SU-DHL-6 (cell line): ENCODE data around the gene GRIK1.

ENCODE experiments used
- H2AFZ ChIP-seq: fragments of 200-600 bp; sonication (generic); 2 replicates; pipeline ENCODE4 v1.6.1; 2014; ENCODE audit warnings: low read depth, mild to moderate bottlenecking, moderate library complexity, mixed read lengths, antibody characterized with exemption, low read length; ENCODE audit not compliant: severe bottlenecking
- H3F3A ChIP-seq: fragments of 200-600 bp; shearing (Covaris generic); 2 replicates; pipeline ENCODE4 v1.6.0; 2016; ENCODE audit warnings: antibody characterized with exemption, mild to moderate bottlenecking; ENCODE audit not compliant: insufficient read depth
- H3K27ac ChIP-seq: fragments of 200-600 bp; sonication (generic); 2 replicates; pipeline ENCODE4 v1.5.1; 2016; ENCODE audit warnings: low read depth, mild to moderate bottlenecking, low read length, moderate library complexity, mixed read lengths
- H3K27me3 ChIP-seq: fragments of 200-600 bp; sonication (generic), shearing (Covaris generic); 2 replicates; pipeline ENCODE4 v1.6.0; 2014; ENCODE audit warnings: mild to moderate bottlenecking, low read length
- H3K36me3 ChIP-seq: fragments of 200-600 bp; sonication (generic); 2 replicates; pipeline ENCODE4 v1.6.1; 2014; ENCODE audit warnings: mild to moderate bottlenecking, low read length, mixed read lengths
- H3K4me2 ChIP-seq: fragments of 300-600, 200-600 bp; shearing (Covaris generic), sonication (generic); 2 replicates; pipeline ENCODE4 v1.6.0; 2014; ENCODE audit warnings: low read length, low read depth, mild to moderate bottlenecking; ENCODE audit not compliant: poor library complexity, severe bottlenecking
- H3K4me3 ChIP-seq: fragments of 200-600 bp; sonication (generic); 2 replicates; pipeline ENCODE4 v1.5.1; 2014; ENCODE audit warnings: antibody characterized with exemption, low read length, mild to moderate bottlenecking, mixed read lengths; ENCODE audit not compliant: insufficient read depth, poor library complexity, severe bottlenecking
- H3K79me2 ChIP-seq: fragments of 200-600 bp; sonication (generic); 2 replicates; pipeline ENCODE4 v1.6.1; 2014; ENCODE audit warnings: mild to moderate bottlenecking, low read length, moderate library complexity; ENCODE audit not compliant: insufficient read depth
- H3K9ac ChIP-seq: fragments of 200-600 bp; sonication (generic); 2 replicates; pipeline ENCODE4 v1.7.0; 2014; ENCODE audit warnings: mild to moderate bottlenecking, low read length
- H3K9me2 ChIP-seq: fragments of 200-600 bp; sonication (generic); replicated peaks from 2 replicates; pipeline ENCODE4 v1.6.1; 2014; ENCODE audit warnings: low read length; ENCODE audit not compliant: insufficient read depth
- H3K9me3 ChIP-seq: fragments of 200-600 bp; sonication (generic); 2 replicates; pipeline ENCODE4 v1.6.1; 2014; ENCODE audit warnings: low read length, mixed read lengths; ENCODE audit not compliant: insufficient read depth
- H4K20me1 ChIP-seq: fragments of 200-600 bp; sonication (generic); 2 replicates; pipeline ENCODE4 v1.6.1; 2014; ENCODE audit warnings: low read depth, mild to moderate bottlenecking, antibody characterized with exemption, low read length, moderate library complexity, mixed read lengths
- EZH2phosphoT487 ChIP-seq: fragments of 200-600 bp; sonication (generic), shearing (Covaris generic); conservative IDR thresholded peaks from 2 replicates; pipeline ENCODE4 v1.6.1; 2018; ENCODE audit warnings: mild to moderate bottlenecking, antibody characterized with exemption, low read length, moderate library complexity, mixed read lengths
- TF ChIP-seq, protein P1 (sequence below): fragments of 200-600 bp; sonication (generic); IDR thresholded peaks from one replicate; pipeline ENCODE4 v1.5.1; 2017; ENCODE audit warnings: antibody characterized with exemption, mild to moderate bottlenecking, low read length, moderate library complexity; ENCODE audit not compliant: insufficient read depth, poor library complexity, severe bottlenecking

Gene GRIK1

DNA sequence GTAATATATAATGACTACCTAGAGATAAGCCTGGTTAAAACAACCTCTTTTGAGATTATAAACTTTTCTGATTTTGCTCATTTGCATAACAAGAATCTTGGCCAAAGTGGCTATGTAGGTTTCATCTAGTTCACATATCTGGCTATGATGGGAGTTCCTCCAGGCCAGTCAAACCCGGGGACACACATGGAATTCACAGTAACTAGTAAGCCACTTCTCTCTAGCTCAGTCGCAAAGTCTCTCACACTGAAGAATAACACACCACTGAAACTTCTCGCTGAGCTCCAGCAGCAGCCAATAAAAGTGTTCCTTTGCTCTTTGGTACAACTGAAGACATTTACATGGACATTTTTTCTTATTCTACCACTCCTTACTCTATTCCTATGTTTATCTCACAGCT, 36.0 kb upstream of the GRIK1 start:
- no peak overlapping the region for H3K9ac ChIP-seq
- no peaks in the 10 kb centered on the region for H4K20me1 ChIP-seq
- 0 out of 2 replicates have a peak, but pooled peaks cover 5% of the 10 kb centered on the region for H3K9me2 ChIP-seq
- TF ChIP-seq, protein P1, sequence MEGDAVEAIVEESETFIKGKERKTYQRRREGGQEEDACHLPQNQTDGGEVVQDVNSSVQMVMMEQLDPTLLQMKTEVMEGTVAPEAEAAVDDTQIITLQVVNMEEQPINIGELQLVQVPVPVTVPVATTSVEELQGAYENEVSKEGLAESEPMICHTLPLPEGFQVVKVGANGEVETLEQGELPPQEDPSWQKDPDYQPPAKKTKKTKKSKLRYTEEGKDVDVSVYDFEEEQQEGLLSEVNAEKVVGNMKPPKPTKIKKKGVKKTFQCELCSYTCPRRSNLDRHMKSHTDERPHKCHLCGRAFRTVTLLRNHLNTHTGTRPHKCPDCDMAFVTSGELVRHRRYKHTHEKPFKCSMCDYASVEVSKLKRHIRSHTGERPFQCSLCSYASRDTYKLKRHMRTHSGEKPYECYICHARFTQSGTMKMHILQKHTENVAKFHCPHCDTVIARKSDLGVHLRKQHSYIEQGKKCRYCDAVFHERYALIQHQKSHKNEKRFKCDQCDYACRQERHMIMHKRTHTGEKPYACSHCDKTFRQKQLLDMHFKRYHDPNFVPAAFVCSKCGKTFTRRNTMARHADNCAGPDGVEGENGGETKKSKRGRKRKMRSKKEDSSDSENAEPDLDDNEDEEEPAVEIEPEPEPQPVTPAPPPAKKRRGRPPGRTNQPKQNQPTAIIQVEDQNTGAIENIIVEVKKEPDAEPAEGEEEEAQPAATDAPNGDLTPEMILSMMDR, result no peak
- no peak for TF ChIP-seq EZH2phosphoT487
- H3K4me3 ChIP-seq, result no peak overlapping the region
- no peaks in the 10 kb centered on the region for H3F3A ChIP-seq
- no peaks in the 10 kb centered on the region for H3K79me2 ChIP-seq
- H3K27ac ChIP-seq, result no peak overlapping the region
- H3K27me3 ChIP-seq, result no peaks in the 10 kb centered on the region
- no peaks in the 10 kb centered on the region for H3K36me3 ChIP-seq
- H3K9me3 ChIP-seq, result no peaks in the 10 kb centered on the region
- no peak overlapping the region for H2AFZ ChIP-seq
- no peak overlapping the region for H3K4me2 ChIP-seq

DNA sequence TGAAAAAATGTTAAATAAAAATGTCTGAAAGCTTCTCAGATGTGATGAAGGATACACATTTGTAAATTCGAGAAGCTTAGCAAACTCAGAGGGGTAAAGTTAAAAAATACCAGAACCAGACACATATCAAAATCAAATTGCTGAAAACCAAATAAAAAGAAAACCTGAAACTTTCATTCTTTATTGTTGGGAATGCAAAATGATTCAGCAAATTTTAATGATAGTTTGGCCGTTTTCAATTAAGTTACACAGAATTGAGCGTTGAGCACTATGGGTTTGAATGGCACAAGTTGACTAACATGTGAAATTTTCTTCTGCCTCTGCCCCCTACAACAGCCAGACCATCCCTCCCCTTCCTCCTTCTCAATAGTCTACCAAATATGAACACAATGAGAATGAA, 33.5 kb upstream of the GRIK1 start:
- H3K4me3 ChIP-seq, result no peak overlapping the region
- no peaks in the 10 kb centered on the region for H3K79me2 ChIP-seq
- no peaks in the 10 kb centered on the region for H3F3A ChIP-seq
- no peak overlapping the region for H3K4me2 ChIP-seq
- H3K9ac ChIP-seq, result no peak overlapping the region
- no peaks in the 10 kb centered on the region for H4K20me1 ChIP-seq
- TF ChIP-seq EZH2phosphoT487, result no peak
- TF ChIP-seq, protein P1, result no peak
- H3K9me3 ChIP-seq, result no peaks in the 10 kb centered on the region
- H3K27me3 ChIP-seq, result no peaks in the 10 kb centered on the region
- 0 out of 2 replicates have a peak, but pooled peaks cover 5% of the 10 kb centered on the region for H3K9me2 ChIP-seq
- no peak overlapping the region for H3K27ac ChIP-seq
- H2AFZ ChIP-seq, result no peak overlapping the region
- H3K36me3 ChIP-seq, result no peaks in the 10 kb centered on the region

DNA sequence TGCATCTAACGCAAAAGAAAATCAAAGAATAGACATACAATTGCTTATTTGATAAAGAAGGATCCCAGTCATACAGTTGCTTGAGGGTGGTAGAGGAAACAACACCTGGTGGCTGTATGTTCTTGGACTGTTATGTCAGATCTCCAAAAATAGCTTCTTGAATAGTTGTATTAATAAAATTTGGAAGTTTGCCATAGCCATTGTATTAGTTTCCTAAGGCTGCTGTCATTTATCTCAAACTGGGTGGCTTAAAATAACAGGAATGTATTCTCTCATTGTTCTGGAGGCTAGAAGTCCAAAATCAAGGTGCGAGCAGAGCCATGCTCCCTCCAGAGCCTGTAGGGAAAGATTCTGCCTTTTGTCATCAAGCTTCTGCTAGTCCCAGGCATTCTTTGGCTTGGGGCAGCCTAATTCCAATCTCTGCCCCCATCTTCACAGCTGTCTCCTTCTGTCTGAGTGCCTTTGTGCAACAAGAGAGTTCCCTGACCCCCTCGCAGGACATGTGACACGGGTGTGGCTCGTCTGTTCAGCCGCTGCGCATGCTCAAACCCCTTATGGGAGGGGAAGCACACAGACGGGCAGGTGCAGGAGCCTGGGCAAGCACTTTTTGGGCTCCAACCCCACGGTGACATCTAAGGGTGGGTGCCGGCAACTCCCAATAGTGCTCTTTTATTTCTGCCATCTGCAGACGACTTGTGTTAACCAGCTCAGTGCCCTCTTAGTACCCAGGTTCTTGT, 21.7 kb upstream of the GRIK1 start:
- Histone ChIP-seq H3F3A (no peaks in the 10 kb centered on the region), H3K79me2 (no peaks in the 10 kb centered on the region), H3K9me3 (no peaks in the 10 kb centered on the region), H4K20me1 (no peaks in the 10 kb centered on the region), H2AFZ (no peak overlapping the region), H3K4me2 (no peak overlapping the region), H3K9ac (no peak overlapping the region), H3K4me3 (no peak overlapping the region), H3K9me2 (no peaks in the 10 kb centered on the region), H3K27ac (no peak overlapping the region), H3K27me3 (no peaks in the 10 kb centered on the region), H3K36me3 (no peaks in the 10 kb centered on the region)
- no peak for TF ChIP-seq EZH2phosphoT487
- TF ChIP-seq, protein P1, result no peak
